Measurements from ENCODE around the gene IMP3. TPM values are rescaled to one million over a fixed set of nuclear protein-coding genes. Genes with fewer than 3 reads are reported as not detected.

The IMP3 gene
- total RNA-seq, 1 donor from 2014 or later: 73.9 TPM

DNA sequence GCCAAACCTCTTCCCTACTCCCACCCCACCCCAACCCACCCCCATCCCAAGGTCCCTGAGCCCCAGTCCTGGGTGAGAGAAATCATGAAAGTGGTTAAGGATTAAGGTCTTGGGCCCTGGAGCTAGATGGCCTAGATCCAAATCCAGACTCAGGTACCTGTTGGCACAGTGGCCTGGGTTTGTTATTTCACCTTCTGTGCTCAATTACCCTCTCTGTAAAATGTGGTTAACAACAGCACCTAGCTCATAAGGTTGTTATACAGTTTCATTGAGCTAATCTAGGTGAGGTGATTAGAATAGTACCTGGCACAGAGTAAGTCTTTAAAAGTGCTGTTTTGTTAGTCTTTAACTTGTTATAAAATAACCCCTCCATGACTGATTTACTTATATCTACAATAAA, 8.1 kb downstream of the IMP3 start:
- no peak overlapping the region for H3K4me3 ChIP-seq (ENCODE audit: low read depth, low read length)
- TF ChIP-seq CTCF (conservative IDR thresholded peaks at IDR 0.05; ENCODE audit: low read depth, low read length): no peak
- DNase-seq (ENCODE audit: low read depth): no peak

GRCh38 chr15:75625542-75626347, 14.3 kb downstream of the IMP3 start, which contains the start of gene SNUPN:
Gene SNUPN, minus strand, starts transcription at chr15:75625725. Its CDS starts 4,674 bp downstream, at chr15:75621051.
- H3K4me3 ChIP-seq (ENCODE audit: low read depth, low read length): peak within 1 kb of the TSS; percentile 99
- DNase-seq (ENCODE audit: low read depth): no peak
- no peak for TF ChIP-seq CTCF (conservative IDR thresholded peaks at IDR 0.05; ENCODE audit: low read depth, low read length)

DNA sequence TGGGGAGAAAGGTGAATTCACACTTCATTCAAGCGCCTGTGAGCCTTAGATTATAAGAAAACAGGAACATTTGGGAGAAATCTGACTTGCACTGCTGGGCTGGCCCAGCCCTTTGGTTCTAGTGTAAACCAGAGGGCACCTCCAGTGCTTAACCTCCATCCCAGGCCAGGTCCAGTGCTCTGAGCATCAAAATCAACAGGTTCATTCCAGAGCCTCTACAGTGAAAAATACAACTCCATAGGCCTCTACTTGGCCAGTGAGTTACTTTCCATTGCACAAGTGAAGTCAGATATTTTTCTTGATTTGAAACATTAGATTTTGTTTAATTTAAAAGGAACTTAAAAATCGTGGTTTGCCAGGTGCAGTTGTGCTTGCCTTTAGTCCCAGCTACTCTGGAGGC, 17.5 kb downstream of the IMP3 start:
- no peak for DNase-seq (ENCODE audit: low read depth)
- no peak for TF ChIP-seq CTCF (conservative IDR thresholded peaks at IDR 0.05; ENCODE audit: low read depth, low read length)
- no peak overlapping the region for H3K4me3 ChIP-seq (ENCODE audit: low read depth, low read length)

GRCh38 chr15:75620841-75621391, 19.1 kb downstream of the IMP3 start:
- TF ChIP-seq CTCF (conservative IDR thresholded peaks at IDR 0.05; ENCODE audit: low read depth, low read length): no peak
- no peak for DNase-seq (ENCODE audit: low read depth)
- H3K4me3 ChIP-seq (ENCODE audit: low read depth, low read length): no peak overlapping the region

DNA sequence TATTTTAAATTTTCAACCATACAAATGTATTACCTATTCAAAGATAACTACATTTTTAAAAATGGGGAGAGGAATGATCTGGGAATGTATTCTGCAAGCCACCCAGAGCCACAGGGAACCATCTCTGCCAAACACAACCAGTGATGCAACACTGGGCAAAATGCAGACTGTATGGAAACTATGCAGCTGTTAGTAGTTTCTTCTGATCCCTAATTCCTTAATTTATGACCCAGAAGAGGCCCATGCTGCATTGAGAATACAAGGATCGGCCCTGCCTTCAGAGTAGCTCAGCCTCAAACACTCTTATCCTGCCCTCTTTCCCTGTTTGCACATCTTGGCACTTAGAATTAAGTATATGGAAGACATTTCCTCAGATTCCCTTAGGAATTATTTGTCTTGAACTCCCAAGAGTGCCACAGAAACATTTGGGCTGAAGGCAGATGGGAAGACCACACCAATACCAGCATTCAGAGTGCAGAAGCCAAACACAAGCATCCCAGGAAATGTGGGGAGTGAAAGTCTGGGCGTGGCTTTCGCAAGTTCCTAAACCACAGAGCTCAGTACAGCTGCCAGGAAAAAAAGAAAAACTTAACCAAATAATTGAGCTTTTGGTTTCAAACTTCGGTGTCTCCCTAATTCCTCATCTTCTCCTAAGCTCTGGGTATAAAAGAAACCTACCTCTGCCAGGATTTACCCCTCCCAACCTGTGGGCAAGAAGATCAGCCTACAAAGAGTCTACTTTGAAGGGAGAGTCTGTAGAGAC, 19.8 kb downstream of the IMP3 start:
- H3K4me3 ChIP-seq (ENCODE audit: low read depth, low read length): no peak overlapping the region
- TF ChIP-seq CTCF (conservative IDR thresholded peaks at IDR 0.05; ENCODE audit: low read depth, low read length): no peak
- no peak for DNase-seq (ENCODE audit: low read depth)

- TF ChIP-seq CTCF (conservative IDR thresholded peaks at IDR 0.05; ENCODE audit: low read depth, low read length): no peak
- no peak for DNase-seq (ENCODE audit: low read depth)
- no peak overlapping the region for H3K4me3 ChIP-seq (ENCODE audit: low read depth, low read length)
These were observed 23.3 kb downstream of the IMP3 start for GRCh38 chr15:75616766-75617165.

All from epithelial cell of proximal tubule (primary cell).